ENCODE data around the gene RTN4IP1. TPM values are rescaled to one million over a fixed set of nuclear protein-coding genes. Genes with fewer than 3 reads are reported as not detected.

RTN4IP1 gene
- total RNA-seq, 4 donors from 2014 or later = 9.1 to 19.1 (median 13.1) TPM

DNA sequence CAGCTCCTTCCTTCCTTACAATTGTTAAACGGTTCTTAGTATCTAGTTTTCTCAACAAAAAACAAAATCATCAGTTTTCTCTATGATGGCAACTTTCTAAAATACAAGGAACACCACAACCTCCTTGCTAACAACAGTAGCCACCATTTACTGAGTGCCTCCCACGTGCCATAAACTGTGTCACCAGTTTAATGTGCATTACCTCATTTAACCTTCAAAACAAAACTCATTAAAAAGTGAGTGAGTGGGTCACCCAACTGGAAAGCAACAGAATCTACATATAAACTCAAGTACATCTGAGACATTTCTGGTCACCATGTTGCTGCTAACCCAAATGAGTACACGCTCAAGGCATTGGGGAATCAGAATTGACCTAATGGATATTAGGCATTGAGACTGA lies 11.0 kb downstream of the RTN4IP1 start:
- Histone ChIP-seq H3K9me3 (no peaks in the 10 kb centered on the region), H3K4me3 (no peak overlapping the region), H3K27ac (no peak overlapping the region), H3K36me3 (peaks cover 0 to 5% (median 0%) of the 10 kb centered on the region in 4 donors), H3K4me1 (peaks cover 0 to 8% (median 0%) of the 10 kb centered on the region in 4 donors), H3K27me3 (no peaks in the 10 kb centered on the region)
- no peak for DNase-seq
- intact Hi-C loops (cut with DNase I; ENCODE audit: low total_unique reads) (no loop called here), in situ Hi-C loops (cut with MboI; ENCODE audit: low pct_ligation_motif_present in 1 of 4, low pct_unique_long_range_greater_than_20kb in 1 of 4, low sequenced_read_pairs in 3 of 4) (loop anchor here in 1 of 4 donors (25.0 kb wide), 1 partner anchor 369 kb away; no protein-coding TSS in a partner anchor)
- no peak for TF ChIP-seq POLR2AphosphoS5 (IDR thresholded peaks at IDR 0.05)
- no peak for TF ChIP-seq EP300 (IDR thresholded peaks at IDR 0.05; ENCODE audit: low read depth)
- TF ChIP-seq, protein P1, sequence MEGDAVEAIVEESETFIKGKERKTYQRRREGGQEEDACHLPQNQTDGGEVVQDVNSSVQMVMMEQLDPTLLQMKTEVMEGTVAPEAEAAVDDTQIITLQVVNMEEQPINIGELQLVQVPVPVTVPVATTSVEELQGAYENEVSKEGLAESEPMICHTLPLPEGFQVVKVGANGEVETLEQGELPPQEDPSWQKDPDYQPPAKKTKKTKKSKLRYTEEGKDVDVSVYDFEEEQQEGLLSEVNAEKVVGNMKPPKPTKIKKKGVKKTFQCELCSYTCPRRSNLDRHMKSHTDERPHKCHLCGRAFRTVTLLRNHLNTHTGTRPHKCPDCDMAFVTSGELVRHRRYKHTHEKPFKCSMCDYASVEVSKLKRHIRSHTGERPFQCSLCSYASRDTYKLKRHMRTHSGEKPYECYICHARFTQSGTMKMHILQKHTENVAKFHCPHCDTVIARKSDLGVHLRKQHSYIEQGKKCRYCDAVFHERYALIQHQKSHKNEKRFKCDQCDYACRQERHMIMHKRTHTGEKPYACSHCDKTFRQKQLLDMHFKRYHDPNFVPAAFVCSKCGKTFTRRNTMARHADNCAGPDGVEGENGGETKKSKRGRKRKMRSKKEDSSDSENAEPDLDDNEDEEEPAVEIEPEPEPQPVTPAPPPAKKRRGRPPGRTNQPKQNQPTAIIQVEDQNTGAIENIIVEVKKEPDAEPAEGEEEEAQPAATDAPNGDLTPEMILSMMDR (IDR thresholded peaks at IDR 0.05) = no peak
- 41 to 62% methylated on average over 2 to 3 of the region's 3 CpGs for WGBS, 2 donors (ENCODE audit: low coverage in 1 of 2)

- Histone ChIP-seq H3K36me3 (peaks cover 0 to 5% (median 0%) of the 10 kb centered on the region in 4 donors), H3K4me3 (no peak overlapping the region), H3K4me1 (peaks cover 0 to 8% (median 0%) of the 10 kb centered on the region in 4 donors), H3K27me3 (no peaks in the 10 kb centered on the region), H3K27ac (no peak overlapping the region), H3K9me3 (no peaks in the 10 kb centered on the region)
- intact Hi-C loops (cut with DNase I; ENCODE audit: low total_unique reads) = no loop called here
- TF ChIP-seq, protein P1 (IDR thresholded peaks at IDR 0.05) = no peak
- no peak for TF ChIP-seq EP300 (IDR thresholded peaks at IDR 0.05; ENCODE audit: low read depth)
- no peak for TF ChIP-seq POLR2A (IDR thresholded peaks at IDR 0.05)
- TF ChIP-seq POLR2AphosphoS5 (IDR thresholded peaks at IDR 0.05) = no peak
- no peak for DNase-seq
- WGBS, 2 donors (ENCODE audit: low coverage in 1 of 2) = 33 to 56% methylated on average over 1 of the region's 1 CpG
- in situ Hi-C loops (cut with MboI; ENCODE audit: low pct_ligation_motif_present in 1 of 4, low pct_unique_long_range_greater_than_20kb in 1 of 4, low sequenced_read_pairs in 3 of 4) = loop anchor here in 1 of 4 donors (25.0 kb wide), 1 partner anchor 369 kb away; no protein-coding TSS in a partner anchor
Measured at GRCh38 chr6:106617857-106618256, 11.4 kb downstream of the RTN4IP1 start.

DNA sequence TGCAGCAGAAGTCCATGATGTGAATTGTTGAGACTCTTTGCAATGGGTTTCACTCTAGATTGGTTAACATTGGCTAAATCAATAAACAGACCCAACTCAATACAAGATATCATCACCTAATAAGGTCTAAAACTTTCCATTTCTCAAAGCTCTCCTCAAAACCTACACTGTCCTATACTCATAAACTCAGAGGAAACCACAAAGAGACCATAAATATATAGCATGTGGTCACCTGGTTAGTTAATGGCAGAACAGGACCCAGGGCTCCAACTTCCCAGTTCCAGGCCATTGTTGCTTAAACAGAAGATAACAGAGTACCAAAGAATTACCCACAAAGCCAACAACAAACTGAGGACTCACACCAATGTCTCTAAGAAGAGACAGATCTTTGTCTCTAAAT lies 12.0 kb downstream of the RTN4IP1 start:
- Histone ChIP-seq H3K27ac (no peak overlapping the region), H3K4me1 (peaks cover 0 to 8% (median 0%) of the 10 kb centered on the region in 4 donors), H3K4me3 (no peak overlapping the region), H3K27me3 (no peaks in the 10 kb centered on the region), H3K9me3 (no peaks in the 10 kb centered on the region), H3K36me3 (peaks cover 0 to 5% (median 0%) of the 10 kb centered on the region in 4 donors)
- intact Hi-C loops (cut with DNase I; ENCODE audit: low total_unique reads) = no loop called here
- no peak for DNase-seq
- in situ Hi-C loops (cut with MboI; ENCODE audit: low pct_ligation_motif_present in 1 of 4, low pct_unique_long_range_greater_than_20kb in 1 of 4, low sequenced_read_pairs in 3 of 4) = loop anchor here in 1 of 4 donors (25.0 kb wide), 1 partner anchor 370 kb away; no protein-coding TSS in a partner anchor
- TF ChIP-seq POLR2A (IDR thresholded peaks at IDR 0.05) (no peak), POLR2AphosphoS5 (IDR thresholded peaks at IDR 0.05) (no peak)
- TF ChIP-seq, protein P1 (IDR thresholded peaks at IDR 0.05) = no peak

GRCh38 chr6:106614592-106615257 lies 14.6 kb downstream of the RTN4IP1 start:
- WGBS, 2 donors (ENCODE audit: low coverage in 1 of 2) = 68 to 87% methylated on average over 3 of the region's 3 CpGs
- H3K4me1 ChIP-seq = peaks cover 0 to 8% (median 0%) of the 10 kb centered on the region in 4 donors
- no peaks in the 10 kb centered on the region for H3K36me3 ChIP-seq
- intact Hi-C loops (cut with DNase I; ENCODE audit: low total_unique reads) (no loop called here), in situ Hi-C loops (cut with MboI; ENCODE audit: low pct_ligation_motif_present in 1 of 4, low pct_unique_long_range_greater_than_20kb in 1 of 4, low sequenced_read_pairs in 3 of 4) (loop anchor here in 1 of 4 donors (25.0 kb wide), 1 partner anchor 373 kb away; no protein-coding TSS in a partner anchor)
- no peak overlapping the region for H3K4me3 ChIP-seq
- H3K9me3 ChIP-seq = no peaks in the 10 kb centered on the region
- DNase-seq = no peak
- no peak overlapping the region for H3K27ac ChIP-seq
- H3K27me3 ChIP-seq = no peaks in the 10 kb centered on the region
- TF ChIP-seq, protein P1 (IDR thresholded peaks at IDR 0.05) = no peak
- TF ChIP-seq POLR2A (IDR thresholded peaks at IDR 0.05) = no peak
- no peak for TF ChIP-seq EP300 (IDR thresholded peaks at IDR 0.05; ENCODE audit: low read depth)
- no peak for TF ChIP-seq POLR2AphosphoS5 (IDR thresholded peaks at IDR 0.05)

All from transverse colon (tissue), 4 donors.